GM19043 (cell line): ENCODE measurements around the gene SULT2B1.

Experiments
- ATAC-seq: cut with Tn5 transposase; IDR thresholded peaks from one replicate; pipeline ENCODE4 v1.9.1; 2021; ENCODE audit warnings: low read depth; ENCODE audit not compliant: unreplicated experiment

SULT2B1 gene

GRCh38 chr19:48646722-48647216 lies 94.8 kb downstream of the SULT2B1 start:
- ATAC-seq: no peak

- no peak for ATAC-seq
These were observed 96.2 kb downstream of the SULT2B1 start for GRCh38 chr19:48648134-48648533.
